Fibroblast of skin of right biceps (primary cell): ENCODE data around the gene SLC19A2.
A peak's percentile ranks its signal among the peaks of the same experiment; 100 is the strongest.
"Not testable (repeated sequence)": the region's sequence is repeated elsewhere in the genome, so short reads cannot be mapped to it uniquely, and the experiment has no call there.

ENCODE experiments used
- DNase-seq: peaks from one replicate; pipeline ENCODE4 v3.0.0-alpha.2; 2013

The SLC19A2 gene

GRCh38 chr1:169508432-169509338 is 22.9 kb upstream of the SLC19A2 start:
- no peak for DNase-seq

GRCh38 chr1:169507413-169507812 is 21.7 kb upstream of the SLC19A2 start:
- DNase-seq = no peak

- not testable (repeated sequence) for DNase-seq
These were observed 17.9 kb upstream of the SLC19A2 start for GRCh38 chr1:169503601-169504000.

- no peak for DNase-seq
These were observed 14.1 kb upstream of the SLC19A2 start for GRCh38 chr1:169499807-169500206.

- DNase-seq = no peak
These were observed 11.6 kb upstream of the SLC19A2 start for GRCh38 chr1:169497317-169497716.

- DNase-seq = no peak
These were observed 10.2 kb upstream of the SLC19A2 start for GRCh38 chr1:169495916-169496315.

GRCh38 chr1:169495046-169495775 is 9.5 kb upstream of the SLC19A2 start:
- DNase-seq = peak; percentile 14

- DNase-seq = no peak
These were observed 8.6 kb upstream of the SLC19A2 start for GRCh38 chr1:169494343-169494742.

GRCh38 chr1:169493251-169493650 is 7.5 kb upstream of the SLC19A2 start:
- DNase-seq = no peak

- no peak for DNase-seq
These were observed 6.1 kb upstream of the SLC19A2 start for GRCh38 chr1:169491845-169492281.

- DNase-seq = no peak
These were observed 2.4 kb upstream of the SLC19A2 start for GRCh38 chr1:169488157-169488556.

GRCh38 chr1:169487561-169487960 is 1.8 kb upstream of the SLC19A2 start:
- DNase-seq = no peak

GRCh38 chr1:169487133-169487532 is 1.4 kb upstream of the SLC19A2 start:
- no peak for DNase-seq

- DNase-seq = peak; percentile 49
These were observed 722 bp upstream of the SLC19A2 start for GRCh38 chr1:169486281-169487051.

- peak; percentile 46 for DNase-seq
These were observed 887 bp downstream of the SLC19A2 start for GRCh38 chr1:169484683-169485430.

- DNase-seq = no peak
These were observed 1.6 kb downstream of the SLC19A2 start for GRCh38 chr1:169484101-169484500.

GRCh38 chr1:169483500-169483966 is 2.2 kb downstream of the SLC19A2 start:
- no peak for DNase-seq

GRCh38 chr1:169479363-169480066 is 6.2 kb downstream of the SLC19A2 start:
- no peak for DNase-seq

GRCh38 chr1:169478094-169478672 is 7.6 kb downstream of the SLC19A2 start:
- DNase-seq = no peak

GRCh38 chr1:169475806-169476387 is 9.8 kb downstream of the SLC19A2 start:
- DNase-seq = no peak
